HG03108 (cell line): ENCODE measurements around the gene PADI2.

Experiments
- ATAC-seq: cut with Tn5 transposase; IDR thresholded peaks from one replicate; pipeline ENCODE4 v1.9.1; 2021; ENCODE audit warnings: moderate library complexity; ENCODE audit not compliant: unreplicated experiment

Gene PADI2

GRCh38 chr1:17119076-17119772, at the start of gene PADI2:
TSS of gene PADI2 (minus strand) at chr1:17119451. CDS start at chr1:17119371, 80 bp downstream.
- ATAC-seq = no peak

GRCh38 chr1:17168091-17168876, 49.0 kb upstream of the PADI2 start:
- no peak for ATAC-seq

GRCh38 chr1:17167786-17168090, 48.5 kb upstream of the PADI2 start:
- ATAC-seq = no peak

GRCh38 chr1:17167041-17167785, 48.0 kb upstream of the PADI2 start:
- ATAC-seq = no peak

GRCh38 chr1:17165823-17166222, 46.6 kb upstream of the PADI2 start:
- ATAC-seq = no peak

- ATAC-seq = no peak
These were observed 44.8 kb upstream of the PADI2 start for GRCh38 chr1:17163789-17164666.

- no peak for ATAC-seq
These were observed 44.1 kb upstream of the PADI2 start for GRCh38 chr1:17163371-17163770.

- no peak for ATAC-seq
These were observed 43.7 kb upstream of the PADI2 start for GRCh38 chr1:17162941-17163340.

GRCh38 chr1:17161926-17162800, 42.9 kb upstream of the PADI2 start:
- ATAC-seq = no peak

- no peak for ATAC-seq
These were observed 42.0 kb upstream of the PADI2 start for GRCh38 chr1:17161137-17161740.

- no peak for ATAC-seq
These were observed 39.7 kb upstream of the PADI2 start for GRCh38 chr1:17158961-17159360.

- ATAC-seq = no peak
These were observed 36.9 kb upstream of the PADI2 start for GRCh38 chr1:17156108-17156507.

- ATAC-seq = no peak
These were observed 36.1 kb upstream of the PADI2 start for GRCh38 chr1:17155257-17155920.

GRCh38 chr1:17149771-17150170, 30.5 kb upstream of the PADI2 start:
- no peak for ATAC-seq

GRCh38 chr1:17148950-17149608, 29.8 kb upstream of the PADI2 start:
- no peak for ATAC-seq

- no peak for ATAC-seq
These were observed 26.4 kb upstream of the PADI2 start for GRCh38 chr1:17145648-17146047.

- ATAC-seq = no peak
These were observed 24.5 kb upstream of the PADI2 start for GRCh38 chr1:17143760-17144159.

- ATAC-seq = peak; percentile 64
These were observed 22.4 kb upstream of the PADI2 start for GRCh38 chr1:17141441-17142197.
